ENCODE measurements around the gene DMKN.
A peak's percentile ranks its signal among the peaks of the same experiment; 100 is the strongest.
"Not testable (repeated sequence)": the region's sequence is repeated elsewhere in the genome, so short reads cannot be mapped to it uniquely, and the experiment has no call there.

DMKN gene

DNA sequence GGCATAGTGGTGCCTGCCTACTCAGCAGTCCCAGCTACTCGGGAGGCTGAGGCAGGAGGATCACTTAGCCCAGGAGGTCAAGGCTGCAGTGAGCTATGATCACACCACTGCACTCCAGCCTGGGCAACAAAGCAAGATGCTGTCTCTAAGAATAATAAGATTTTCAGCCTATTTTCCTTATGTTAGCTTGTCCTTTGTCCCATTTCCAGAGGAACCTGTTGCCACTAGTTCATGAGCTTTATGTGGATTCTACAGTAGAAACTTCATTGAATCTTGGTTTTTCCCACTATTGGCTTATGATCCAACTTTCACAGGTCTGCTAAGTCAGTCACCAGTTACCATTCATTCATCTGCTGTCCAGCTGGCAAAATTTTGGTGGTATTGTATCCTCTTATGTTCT is 47.2 kb downstream of the DMKN start:
- H3K27ac ChIP-seq, result no peak overlapping the region
- TF ChIP-seq CTCF (conservative IDR thresholded peaks at IDR 0.05), result no peak

DNA sequence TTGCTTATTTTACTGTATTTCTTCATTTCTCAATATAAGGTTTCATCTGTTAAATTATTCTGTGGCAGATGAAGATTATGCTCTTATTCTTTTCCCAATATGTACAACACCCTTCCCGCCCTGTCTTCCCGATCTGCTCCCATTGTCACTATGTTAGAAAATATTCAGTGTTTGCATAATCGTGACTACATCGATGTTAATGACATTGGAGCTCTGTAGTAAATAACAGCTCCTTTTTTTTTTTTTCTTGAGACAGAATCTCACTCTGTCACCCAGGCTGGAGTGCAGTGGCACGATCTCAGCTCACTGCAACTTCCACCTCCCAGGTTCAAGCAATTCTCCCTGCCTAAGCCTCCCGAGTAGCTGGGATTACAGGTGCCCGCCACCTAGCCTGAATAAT is 50.5 kb downstream of the DMKN start:
- not testable (repeated sequence) for H3K27ac ChIP-seq

DNA sequence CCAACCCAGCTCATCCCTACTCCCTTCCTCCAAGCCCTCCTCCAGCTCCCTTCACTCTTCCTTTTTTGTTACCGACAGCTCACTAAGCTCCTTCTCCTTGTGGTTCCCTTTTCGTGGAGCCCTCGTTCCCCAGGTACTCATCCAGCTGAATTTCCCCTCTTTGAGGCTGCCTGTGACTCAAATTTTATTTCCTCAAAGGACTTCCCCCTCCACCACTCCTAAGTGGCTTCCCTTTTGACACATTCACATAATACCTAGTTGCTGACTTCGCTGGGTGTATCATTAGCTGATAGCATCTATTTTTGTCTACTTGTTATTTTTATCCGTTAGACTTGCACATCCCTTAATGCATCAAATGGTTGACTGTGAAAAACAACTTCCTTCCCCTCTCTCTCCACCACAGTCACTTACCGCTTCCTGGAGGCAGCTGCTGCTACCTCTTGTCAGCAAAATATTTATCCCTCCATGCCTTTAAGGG is 50.9 kb downstream of the DMKN start:
- H3K27ac ChIP-seq, result no peak overlapping the region
- TF ChIP-seq CTCF (conservative IDR thresholded peaks at IDR 0.05), result no peak

DNA sequence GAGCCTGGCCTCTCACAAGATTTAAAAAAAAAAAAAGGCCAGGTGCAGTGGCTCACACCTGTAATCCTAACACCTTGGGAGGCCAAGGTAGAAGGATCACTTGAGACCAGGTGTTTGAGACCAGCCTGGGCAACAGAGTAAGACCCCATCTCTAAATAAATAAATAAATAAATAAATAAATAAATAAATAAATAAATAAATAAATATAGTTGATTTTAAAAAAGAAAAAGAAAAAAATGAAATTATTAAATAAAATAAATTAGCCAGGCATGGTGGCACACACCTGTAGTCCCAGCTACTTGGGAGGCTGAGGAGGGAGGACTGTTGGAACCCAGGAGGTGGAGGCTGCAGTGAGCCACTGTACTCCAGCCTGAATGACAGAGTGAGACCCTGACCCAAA is 51.7 kb downstream of the DMKN start:
- not testable (repeated sequence) for H3K27ac ChIP-seq

DNA sequence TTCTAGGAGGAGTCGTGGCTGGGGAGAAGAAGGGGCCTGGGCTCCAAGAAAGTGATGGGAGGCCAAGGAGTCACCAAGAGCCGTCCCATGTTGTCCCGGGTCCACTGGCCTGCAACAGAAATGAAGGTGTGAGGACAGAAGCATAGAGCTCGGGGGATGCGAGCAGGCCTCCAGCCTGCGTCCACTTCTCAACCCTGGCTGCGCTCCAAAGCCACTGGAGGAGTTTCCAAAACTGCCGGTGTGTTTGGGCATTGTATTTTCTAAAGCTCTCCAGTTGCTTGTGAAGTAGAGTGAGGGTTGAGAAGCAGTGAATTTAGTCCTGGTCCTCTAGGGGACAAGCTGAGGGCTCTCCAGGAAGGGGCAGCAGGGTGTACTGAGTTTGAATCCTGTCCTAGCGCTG is 52.4 kb downstream of the DMKN start:
- H3K27ac ChIP-seq, result peak overlapping the region; percentile 98
- no peak for TF ChIP-seq CTCF (conservative IDR thresholded peaks at IDR 0.05)

DNA sequence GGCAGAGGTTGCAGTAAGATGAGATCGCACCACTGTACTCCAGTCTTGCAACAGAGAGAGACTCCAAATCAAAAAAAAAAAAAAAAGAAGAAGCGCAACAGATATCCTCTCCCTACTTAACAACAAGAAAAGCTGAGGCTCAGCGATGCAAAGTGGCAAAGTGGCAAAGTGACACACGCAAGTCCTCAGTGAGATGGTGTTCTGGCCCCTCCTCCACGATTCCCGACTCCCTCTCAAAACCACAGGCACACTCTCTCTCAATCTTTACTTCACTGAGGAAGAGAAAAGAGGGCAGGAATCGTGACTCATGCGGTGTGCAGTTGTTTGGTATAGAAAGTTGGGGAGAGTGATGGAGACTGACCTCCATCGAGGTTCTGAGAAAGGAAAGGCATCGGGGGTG is 52.8 kb downstream of the DMKN start:
- TF ChIP-seq CTCF (conservative IDR thresholded peaks at IDR 0.05), result no peak
- H3K27ac ChIP-seq, result peak overlapping the region; percentile 98

DNA sequence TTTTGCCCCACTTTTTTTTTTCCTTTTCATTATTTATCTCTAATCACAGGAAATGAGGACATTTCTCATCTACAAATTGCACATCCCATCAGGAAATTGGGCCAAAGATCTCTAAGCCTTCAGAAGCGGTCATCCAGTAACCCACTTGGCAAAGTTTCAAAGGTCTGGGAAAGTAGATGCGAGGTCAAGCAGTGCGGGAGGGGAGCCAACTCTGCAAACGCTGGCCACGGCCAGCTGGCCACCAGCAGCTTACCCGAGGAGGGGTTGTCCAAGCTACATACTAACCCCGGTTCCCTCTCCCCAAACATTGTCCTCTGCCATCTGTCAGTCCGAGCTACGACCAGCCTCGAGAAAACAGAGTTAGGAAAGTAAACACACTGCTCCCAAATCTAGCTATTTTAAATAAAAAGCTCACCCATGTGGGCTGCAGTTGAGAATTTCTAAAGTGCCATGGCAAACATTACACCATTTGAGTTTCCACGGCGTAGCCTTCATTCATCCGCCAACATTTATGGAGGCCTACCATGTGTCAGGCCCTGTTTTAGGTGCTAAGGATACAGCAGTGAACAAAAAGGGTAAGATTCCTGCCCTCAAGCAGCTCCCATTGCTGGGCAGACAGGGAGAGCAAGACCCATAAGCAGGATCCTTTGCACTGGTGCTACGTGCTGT is 53.9 kb downstream of the DMKN start:
- no peak for TF ChIP-seq CTCF (conservative IDR thresholded peaks at IDR 0.05)
- H3K27ac ChIP-seq, result peak overlapping the region; percentile 98

- TF ChIP-seq CTCF (conservative IDR thresholded peaks at IDR 0.05), result no peak
Observed at GRCh38 chr19:35458731-35459391, 54.6 kb downstream of the DMKN start.

More at GRCh38 chr19:35458731-35459391, 54.6 kb downstream of the DMKN start:
- peak overlapping the region; percentile 98 for H3K27ac ChIP-seq
